ENCODE results near the gene C1QC.

GRCh38 chr1:22613572-22613918 is 29.9 kb upstream of the C1QC start:
- no peak for TF ChIP-seq CTCF (IDR thresholded peaks at IDR 0.05; ENCODE audit: low read depth, low read length)
- no peak for TF ChIP-seq EZH2phosphoT487 (IDR thresholded peaks at IDR 0.05; ENCODE audit: low read depth)
